Activated CD4-positive, CD25-positive, alpha-beta regulatory T cell treated with anti-CD3 and anti-CD28 coated beads, Interleukin-2, amount 50 U/mL, for 16 hours (primary cell): Measurements from ENCODE around the gene CRB2.

Source experiments
- DNase-seq: peaks from one replicate; pipeline ENCODE4 v3.0.0-alpha.2; 2020; ENCODE audit warnings: low read depth, low spot score

Gene CRB2

DNA sequence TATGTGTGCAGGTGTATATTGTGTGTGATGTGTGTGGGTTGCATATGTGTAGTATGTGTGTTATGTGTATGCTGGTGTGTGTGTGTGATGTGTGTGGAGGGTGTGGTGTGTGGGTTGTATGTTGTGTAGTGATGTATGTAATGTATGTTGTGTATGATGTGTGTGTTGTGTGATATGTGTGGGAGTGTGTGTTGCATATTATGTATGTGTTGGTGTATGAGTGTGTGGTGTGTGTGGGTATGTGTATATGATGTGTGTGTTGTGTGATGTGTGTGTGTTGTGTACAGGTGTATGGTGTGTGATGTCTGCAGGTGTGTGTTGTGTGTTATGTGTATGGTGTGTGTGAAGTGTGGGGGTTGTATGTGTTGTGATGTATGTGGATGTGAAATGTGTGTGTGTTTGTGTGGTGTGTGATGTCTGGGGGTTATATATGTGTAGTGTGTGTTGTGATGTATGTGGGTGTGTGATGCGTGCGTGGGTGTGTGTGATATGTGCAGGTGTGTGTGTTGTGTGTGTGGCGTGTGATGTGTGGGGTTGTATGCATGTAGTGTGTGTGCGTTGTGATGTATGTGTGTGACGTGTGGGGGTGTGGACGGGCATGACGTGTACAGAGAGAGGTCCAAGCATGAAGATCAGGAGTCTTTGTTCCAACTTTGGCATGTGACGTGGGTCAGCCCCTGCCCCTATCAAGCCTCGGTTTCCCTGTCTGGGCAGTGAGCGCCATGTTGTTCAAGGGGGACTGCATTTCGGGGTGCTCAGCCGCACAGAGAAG is 8.5 kb upstream of the CRB2 start:
- DNase-seq, result no peak

- no peak for DNase-seq
Observed at GRCh38 chr9:123348317-123348992, 7.5 kb upstream of the CRB2 start.

DNA sequence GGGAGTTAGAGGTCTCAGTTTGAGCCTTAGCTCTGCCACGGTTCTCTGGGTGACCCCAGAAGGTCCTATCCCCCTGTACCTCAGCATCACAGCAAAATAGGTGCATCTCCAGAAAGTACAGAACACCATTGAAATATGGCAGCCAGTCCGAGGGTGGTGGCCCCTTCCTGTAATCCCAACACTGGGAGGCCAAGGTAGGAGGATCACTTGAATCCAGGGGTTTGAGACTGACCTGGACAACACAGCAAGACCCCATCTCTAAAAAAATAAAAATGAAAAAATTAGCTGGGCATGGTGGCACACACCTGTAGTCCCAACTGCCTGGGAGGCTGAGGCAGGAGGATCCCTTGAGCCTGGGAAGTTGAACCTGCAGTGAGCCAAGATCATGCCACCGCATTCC is 7.0 kb upstream of the CRB2 start:
- no peak for DNase-seq

GRCh38 chr9:123349691-123350480 is 6.1 kb upstream of the CRB2 start:
- peak; percentile 53 for DNase-seq

DNA sequence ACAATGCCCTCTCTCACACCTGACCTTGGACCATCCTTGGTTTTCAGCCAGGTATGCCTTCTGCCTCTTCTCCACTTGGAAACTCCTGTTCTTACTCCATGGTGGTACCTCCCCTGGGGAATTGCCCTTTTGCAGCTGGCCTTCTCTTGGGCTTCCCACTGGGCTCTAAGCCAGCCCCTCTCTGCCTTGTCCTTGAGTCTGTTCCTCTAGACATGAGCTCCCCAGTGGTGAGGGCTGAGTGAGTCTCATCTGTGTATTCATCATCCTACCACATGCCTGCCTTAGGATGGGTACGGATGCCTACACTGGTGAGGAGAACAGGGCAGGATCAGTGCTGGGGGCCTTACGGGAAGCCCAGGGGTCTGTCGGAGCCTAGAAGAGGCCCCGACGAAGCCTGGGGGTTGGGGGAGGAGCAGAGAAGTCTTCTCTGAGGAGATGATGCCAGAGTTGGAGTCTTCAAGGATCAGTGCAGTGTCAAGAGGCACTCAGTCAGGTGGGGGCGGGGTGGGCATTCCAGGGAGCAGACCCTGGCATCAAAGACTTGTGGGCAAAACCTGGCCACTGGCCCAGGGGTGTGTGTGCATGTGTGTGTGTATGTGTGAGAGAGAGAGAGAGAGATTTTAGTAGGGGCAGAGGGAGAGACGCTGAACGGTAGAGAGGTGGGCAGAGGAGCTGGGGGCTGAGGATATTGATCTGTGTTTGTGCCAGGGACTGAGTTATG is 5.2 kb upstream of the CRB2 start:
- no peak for DNase-seq

DNA sequence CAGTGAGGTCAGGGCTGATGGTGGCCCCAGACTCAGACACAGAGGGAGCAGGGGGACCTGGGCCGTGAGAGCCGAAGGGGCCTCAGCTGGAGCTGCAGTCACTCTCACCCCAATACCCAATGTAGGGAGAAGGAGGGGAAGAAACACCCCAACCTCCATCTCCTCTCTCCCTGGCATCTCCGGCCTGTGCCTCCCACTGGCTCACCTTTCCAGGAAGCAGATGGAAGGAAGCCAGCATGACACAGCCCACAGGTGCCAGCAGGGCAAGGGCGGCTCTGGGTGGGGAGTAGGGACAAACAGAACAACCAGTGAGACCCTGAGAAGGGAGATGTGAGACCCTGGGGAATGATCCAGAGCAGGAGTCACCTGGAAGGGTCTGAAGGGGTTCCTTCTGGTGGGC is 3.0 kb upstream of the CRB2 start:
- DNase-seq, result no peak

DNA sequence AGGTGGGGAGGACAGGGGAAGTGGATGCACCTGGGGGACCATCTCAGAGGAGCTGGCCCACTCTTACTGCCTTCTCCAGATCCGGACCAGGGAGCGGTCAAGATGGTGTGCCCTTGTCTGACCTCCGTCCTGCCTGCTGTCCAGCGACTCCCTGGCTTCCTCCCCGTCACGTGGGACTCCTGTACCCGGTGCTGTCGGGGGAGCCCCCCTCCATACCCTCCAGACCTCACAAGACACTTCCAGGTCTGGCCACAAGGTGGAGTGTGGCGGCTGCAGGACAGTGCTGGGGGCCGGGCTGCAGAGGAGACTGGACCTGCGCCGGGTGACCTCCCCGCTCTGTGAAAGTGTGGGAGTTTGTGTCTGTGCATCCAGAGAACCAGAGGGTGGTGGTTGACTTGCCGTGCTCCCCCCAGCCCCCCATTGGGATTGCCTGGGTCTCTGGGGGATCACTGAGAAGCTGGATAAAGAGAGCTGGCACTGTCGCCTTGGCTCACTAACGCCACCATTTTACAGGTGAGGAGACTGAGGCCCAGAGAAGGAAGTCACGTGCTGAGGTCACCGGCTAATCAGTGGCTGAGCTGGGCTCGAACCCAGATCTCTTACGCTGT is 1.9 kb upstream of the CRB2 start:
- DNase-seq, result no peak

DNA sequence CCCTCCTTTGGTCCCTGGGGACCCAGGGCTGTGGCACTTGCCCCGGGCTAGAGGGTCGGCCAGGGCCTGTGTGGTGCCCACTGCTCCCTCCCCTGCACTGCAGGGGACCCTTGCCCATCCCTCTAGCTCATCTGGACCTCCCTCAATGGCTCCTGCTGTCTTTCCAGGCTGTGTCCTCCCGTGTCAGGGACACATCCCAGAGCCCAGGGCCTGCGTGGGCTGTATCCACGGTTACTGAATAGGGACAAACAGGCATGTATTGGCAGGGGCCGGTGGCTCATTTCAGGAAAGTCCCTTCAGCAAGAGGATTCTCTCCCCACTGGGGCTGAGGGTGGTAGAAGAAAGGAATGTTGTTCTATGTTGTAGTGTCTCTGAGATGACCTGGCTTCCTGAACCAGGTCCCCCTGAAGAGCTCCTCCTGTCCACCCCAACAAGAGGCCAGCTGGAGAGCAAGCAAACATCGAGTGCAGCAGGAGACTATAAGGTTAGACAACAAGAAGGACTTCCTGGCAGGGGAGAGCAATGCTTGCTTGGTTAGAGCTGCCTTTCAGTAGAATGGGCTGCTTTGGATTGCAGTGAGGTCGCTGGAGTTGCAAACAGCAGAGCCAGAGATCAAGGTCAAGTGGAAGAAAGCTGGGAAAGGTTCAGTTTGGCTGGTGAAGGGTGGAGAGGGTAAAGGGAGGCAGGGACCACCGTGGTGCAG is 1.0 kb upstream of the CRB2 start:
- DNase-seq, result no peak

- DNase-seq, result no peak
Observed at GRCh38 chr9:123356851-123357742, 1.1 kb downstream of the CRB2 start.

DNA sequence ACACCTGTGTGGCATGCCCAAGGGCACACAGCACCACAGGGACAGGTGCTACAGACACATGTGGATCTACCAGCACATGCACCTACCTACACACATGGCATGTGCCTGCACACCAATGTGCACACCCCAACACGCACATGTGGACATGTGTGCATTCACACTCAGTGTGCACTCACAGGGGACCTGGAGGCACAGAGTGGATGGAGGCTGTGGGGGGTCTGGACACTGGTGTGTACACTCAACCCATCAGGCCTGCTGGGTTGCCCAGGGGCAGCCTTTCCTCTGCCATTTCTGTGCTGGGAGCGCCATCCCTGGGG is 1.7 kb downstream of the CRB2 start:
- no peak for DNase-seq

DNA sequence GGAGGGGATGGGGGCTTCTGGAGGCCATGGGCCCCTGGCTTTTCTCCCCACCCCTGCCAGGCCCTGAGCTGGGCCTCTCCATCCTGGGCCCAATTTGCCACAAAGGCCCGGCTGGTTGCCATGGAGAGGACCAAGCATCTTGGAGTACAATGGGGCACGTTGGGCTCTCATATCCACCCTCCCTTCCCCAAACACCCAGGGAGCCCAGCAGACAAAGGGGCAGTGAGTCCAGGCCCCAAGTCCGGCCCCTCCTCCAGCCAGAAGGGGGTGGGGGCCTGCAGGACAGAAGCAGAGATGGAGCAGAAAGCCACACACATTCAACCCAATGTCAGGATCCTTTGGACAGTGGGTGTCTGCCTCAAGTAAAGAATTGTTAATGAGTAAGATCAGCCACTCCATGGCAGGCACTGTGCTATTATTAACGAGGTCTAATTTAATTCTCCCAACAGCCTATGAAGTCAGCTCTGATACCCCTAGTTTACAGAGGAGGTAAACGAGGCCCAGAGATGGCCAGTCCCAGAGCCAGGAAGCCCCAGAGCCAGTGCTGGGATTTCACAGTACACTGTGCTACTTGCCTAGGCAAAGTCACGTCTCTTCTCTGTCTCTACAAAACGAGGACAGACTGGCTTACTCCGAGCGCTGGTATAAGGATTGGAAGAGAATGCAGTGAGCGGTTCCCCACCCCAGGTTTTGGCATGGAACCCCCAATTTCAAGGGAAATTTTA is 2.3 kb downstream of the CRB2 start:
- no peak for DNase-seq

GRCh38 chr9:123359106-123359505 is 3.1 kb downstream of the CRB2 start:
- DNase-seq, result no peak

DNA sequence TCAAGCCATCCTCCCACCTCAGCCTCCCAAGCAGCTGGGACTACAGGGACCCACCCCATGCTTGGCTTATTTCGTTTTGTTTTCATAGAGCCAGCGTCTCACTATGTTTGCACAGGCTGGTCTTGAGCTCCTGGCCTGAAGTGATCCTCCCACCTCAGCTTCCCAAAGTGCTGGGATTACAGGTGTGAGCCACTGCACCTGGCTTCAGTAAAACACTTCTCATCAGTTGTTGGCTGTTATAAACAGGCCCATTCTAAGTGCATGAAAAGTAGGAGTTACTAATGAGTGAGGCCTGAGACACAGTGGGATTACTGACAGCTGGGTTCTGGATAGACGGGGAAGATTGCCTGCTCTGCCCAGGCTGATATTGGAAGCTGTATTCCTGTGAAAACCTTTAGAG is 3.5 kb downstream of the CRB2 start:
- DNase-seq, result no peak

GRCh38 chr9:123360161-123361085 is 4.4 kb downstream of the CRB2 start:
- DNase-seq, result no peak

GRCh38 chr9:123361086-123361730 is 5.2 kb downstream of the CRB2 start:
- DNase-seq, result no peak

GRCh38 chr9:123361731-123362510 is 5.9 kb downstream of the CRB2 start:
- no peak for DNase-seq

- DNase-seq, result no peak
Observed at GRCh38 chr9:123362856-123363255, 6.9 kb downstream of the CRB2 start.
